HepG2 (cell line): ENCODE data around the gene ABCB8. TPM values are rescaled to one million over a fixed set of nuclear protein-coding genes. Genes with fewer than 3 reads are reported as not detected.
A peak's percentile ranks its signal among the peaks of the same experiment; 100 is the strongest.

Source experiments
- ARID3A ChIP-seq: IDR thresholded peaks from 2 replicates; pipeline ENCODE4 v1.6.1; 2012; ENCODE audit warnings: low read depth, low read length, improper control_type of control experiment
- HCFC1 ChIP-seq: fragments of 150-350 bp; IDR thresholded peaks from 2 replicates; pipeline ENCODE4 v1.6.1; 2014; ENCODE audit warnings: low read depth, low read length
- HES4 ChIP-seq: sonication (generic); formaldehyde crosslinking; IDR thresholded peaks from 2 replicates; pipeline ENCODE4 v1.9.0; 2021; ENCODE audit warnings: mild to moderate bottlenecking, missing genetic modification reagents, borderline replicate concordance
- HNF4G ChIP-seq, 2 experiments: sonication (generic) in 1 of 2; formaldehyde crosslinking in 1 of 2; IDR thresholded peaks; 2 replicates each; pipeline versions ENCODE4 v1.4.0 to v1.6.1; 2011 to 2020; ENCODE audit warnings: borderline replicate concordance in 2 of 2, low read depth in 2 of 2, mild to moderate bottlenecking in 2 of 2, low read length in 1 of 2, missing genetic modification reagents in 1 of 2, moderate library complexity in 1 of 2
- MTA3 ChIP-seq: sonication (generic); formaldehyde crosslinking; IDR thresholded peaks from 2 replicates; pipeline ENCODE4 v1.4.0; 2020; ENCODE audit warnings: missing genetic modification reagents
- MYPOP ChIP-seq: sonication (generic); formaldehyde crosslinking; IDR thresholded peaks from 2 replicates; pipeline ENCODE4 v1.8.1; 2023; ENCODE audit warnings: mild to moderate bottlenecking, moderate library complexity, missing genetic modification reagents
- RFX3 ChIP-seq: IDR thresholded peaks from 2 replicates; pipeline ENCODE4 v1.6.1; 2016; ENCODE audit warnings: missing biosample characterization, missing genetic modification reagents
- SKIL ChIP-seq: sonication (generic); formaldehyde crosslinking; IDR thresholded peaks from 2 replicates; pipeline ENCODE4 v1.8.0; 2022; ENCODE audit warnings: missing genetic modification reagents, mild to moderate bottlenecking, moderate library complexity, borderline replicate concordance
- SMAD3 ChIP-seq: sonication (generic); formaldehyde crosslinking; IDR thresholded peaks from 2 replicates; pipeline ENCODE4 v1.4.0; 2020; ENCODE audit warnings: missing genetic modification reagents
- SP5 ChIP-seq: IDR thresholded peaks from 2 replicates; pipeline ENCODE4 v1.6.1; 2016; ENCODE audit warnings: low read depth, borderline replicate concordance
- ZC3H13 ChIP-seq: sonication (generic); formaldehyde crosslinking; IDR thresholded peaks from 2 replicates; pipeline ENCODE4 v1.8.1; 2023; ENCODE audit warnings: mild to moderate bottlenecking, missing genetic modification reagents, moderate library complexity
- ZMAT3 ChIP-seq: sonication (generic); formaldehyde crosslinking; conservative IDR thresholded peaks from 2 replicates; pipeline ENCODE4 v1.7.0; 2021; ENCODE audit warnings: missing genetic modification reagents
- ZNF143 ChIP-seq: sonication (generic); formaldehyde crosslinking; IDR thresholded peaks from 2 replicates; pipeline ENCODE4 v1.4.0; 2020; ENCODE audit warnings: missing genetic modification reagents
- ZNF558 ChIP-seq: sonication (generic); formaldehyde crosslinking; IDR thresholded peaks from 2 replicates; pipeline ENCODE4 v1.9.0; 2022; ENCODE audit warnings: mild to moderate bottlenecking, missing genetic modification reagents, borderline replicate concordance
- ZNF639 ChIP-seq: conservative IDR thresholded peaks from 2 replicates; pipeline ENCODE4 v1.6.1; 2018; ENCODE audit warnings: missing genetic modification reagents
- ZNF766 ChIP-seq: sonication (generic); formaldehyde crosslinking; IDR thresholded peaks from 2 replicates; pipeline ENCODE4 v1.5.0; 2020; ENCODE audit warnings: missing genetic modification reagents, borderline replicate concordance
- ZNF775 ChIP-seq: sonication (generic); formaldehyde crosslinking; IDR thresholded peaks from 2 replicates; pipeline ENCODE4 v1.4.0; 2020; ENCODE audit warnings: missing genetic modification reagents, mild to moderate bottlenecking, moderate library complexity, borderline replicate concordance
- ZNF800 ChIP-seq: sonication (generic); formaldehyde crosslinking; IDR thresholded peaks from 2 replicates; pipeline ENCODE4 v1.4.0; 2020; ENCODE audit warnings: missing genetic modification reagents
- polyA plus RNA-seq, 8 experiments: library from polyadenylated mRNA; depleted of rRNA in 3 of 8; stranded (reverse) in 7 of 8; unstranded in 1 of 8; fragments of >200 nt; fragmentation: Illumina TruSeq in 4 of 8; extraction: Trizol in 4 of 8; gene quantifications; 2 replicates each; pipeline versions ENCODE4 v1.2.1 to v1.2.3, GENCODE V29; 2011 to 2016; ENCODE audit warnings: low read depth in 4 of 8, missing spikeins in 1 of 8, mixed read lengths in 1 of 8; ENCODE audit not compliant: insufficient read depth in 1 of 8
- total RNA-seq, 5 experiments: library from RNA; depleted of rRNA; stranded (reverse); fragments of >200 nt; fragmentation: Illumina TruSeq; extraction: Trizol; gene quantifications; 2 replicates each; pipeline ENCODE4 v1.2.3, GENCODE V29; 2016; ENCODE audit warnings: low read depth in 1 of 5

Gene ABCB8
- total and polyA plus RNA-seq, 2 of the 13 experiments (the other 11 are each of a cell fraction or from before 2014, with no cell fraction given): 6.6 to 16.7 TPM

- TF ChIP-seq SKIL (no peak), ZNF558 (CRISPR knock-in tag) (0 out of 2 replicates have a peak, but pooled peaks have one; percentile 15), ZNF775 (CRISPR knock-in tag) (no peak), ZNF766 (CRISPR knock-in tag) (no peak; the same call in 1 of the 2 replicates), ZNF800 (CRISPR knock-in tag) (no peak), HES4 (CRISPR knock-in tag) (no peak), ARID3A (no peak), ZMAT3 (CRISPR knock-in tag) (no peak; the same call in 1 of the 2 replicates), MTA3 (CRISPR knock-in tag) (no peak), ZNF639 (peak; percentile 90), SP5 (CRISPR knock-in tag) (peak; percentile 78), ZNF143 (CRISPR knock-in tag) (peak; percentile 95), RFX3 (CRISPR knock-in tag) (no peak), HNF4G (IDR thresholded peaks at IDR 0.05; ENCODE audit: borderline replicate concordance, low read depth, low read length) (no peak), HNF4G (CRISPR knock-in tag; IDR thresholded peaks at IDR 0.05; ENCODE audit: borderline replicate concordance, low read depth) (no peak), SMAD3 (CRISPR knock-in tag) (0 out of 2 replicates have a peak, but pooled peaks have one; percentile 22), MYPOP (peak; percentile 68; the same call in 1 of the 2 replicates), HCFC1 (peak; percentile 97), ZC3H13 (no peak)
These were observed 29.9 kb downstream of the ABCB8 start (continued) for GRCh38 chr7:151057989-151058780.
